Upper lobe of left lung (tissue), 4 donors: ENCODE measurements around the gene TTF2.

ENCODE experiments used
- CTCF ChIP-seq, 6 experiments: fragments of 450-650 bp in 4 of 6; fragments of 200-600 bp in 2 of 6; sonication (generic) in 2 of 6; IDR thresholded peaks; one replicate each; pipeline ENCODE4 v1.5.1; 2016 to 2019; ENCODE audit warnings: antibody characterized with exemption in 6 of 6
- EP300 ChIP-seq, 4 donors: sonication (generic); formaldehyde crosslinking; IDR thresholded peaks; one replicate each; pipeline ENCODE4 v1.5.1; 2017; ENCODE audit warnings: antibody characterized with exemption in 4 of 4, control low read depth in 2 of 4
- POLR2AphosphoS5 ChIP-seq, 2 donors: sonication (generic); formaldehyde crosslinking; IDR thresholded peaks; one replicate each; pipeline ENCODE4 v1.5.1; 2017; ENCODE audit warnings: antibody characterized with exemption in 2 of 2

GRCh38 chr1:117011334-117011733 lies 48.8 kb upstream of the TTF2 start:
- TF ChIP-seq POLR2AphosphoS5 (IDR thresholded peaks at IDR 0.05), result no peak
- TF ChIP-seq CTCF (IDR thresholded peaks at IDR 0.05), result no peak
- TF ChIP-seq EP300 (IDR thresholded peaks at IDR 0.05), result no peak
